ENCODE measurements around the gene NCAPG.

Gene NCAPG

DNA sequence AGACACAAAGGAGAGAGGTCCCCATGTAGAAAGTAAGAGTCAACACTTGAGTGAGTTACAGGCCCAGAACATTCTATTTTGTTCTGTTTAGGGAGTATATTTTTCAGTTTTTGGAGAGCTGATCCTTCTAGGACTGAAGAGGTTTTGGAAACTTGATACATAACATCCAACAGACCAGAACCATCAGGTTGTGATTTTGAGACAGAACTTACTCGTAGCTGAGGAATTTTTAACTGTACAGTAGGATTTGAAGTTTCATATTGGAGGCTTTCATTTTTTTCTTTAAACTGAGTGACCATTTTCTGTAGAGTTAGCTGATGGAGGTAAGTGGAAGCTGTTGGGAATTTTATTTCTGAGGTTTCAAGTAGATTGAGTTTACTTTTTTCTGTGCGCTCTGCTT lies 73.3 kb downstream of the NCAPG start:
- DNase-seq, result no peak

DNA sequence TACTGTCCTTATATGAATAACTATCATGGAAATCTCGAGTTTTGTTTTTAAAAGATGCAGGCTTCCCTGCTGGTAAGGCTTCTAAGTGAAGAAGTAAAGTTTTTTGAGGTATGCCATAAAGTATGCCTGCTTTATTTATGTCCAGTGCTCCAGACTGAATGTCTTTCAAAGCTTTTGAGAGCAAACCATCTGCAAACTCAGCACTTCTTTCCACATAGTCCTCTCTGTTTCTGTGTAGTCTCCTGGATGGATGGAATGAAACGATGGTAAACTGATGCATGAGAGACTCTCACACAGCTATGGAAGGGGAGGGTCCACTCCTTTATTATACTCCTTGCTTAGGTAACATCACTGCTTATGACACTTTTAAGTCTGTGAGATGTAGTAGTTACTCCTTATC lies 73.7 kb downstream of the NCAPG start:
- DNase-seq, result no peak

DNA sequence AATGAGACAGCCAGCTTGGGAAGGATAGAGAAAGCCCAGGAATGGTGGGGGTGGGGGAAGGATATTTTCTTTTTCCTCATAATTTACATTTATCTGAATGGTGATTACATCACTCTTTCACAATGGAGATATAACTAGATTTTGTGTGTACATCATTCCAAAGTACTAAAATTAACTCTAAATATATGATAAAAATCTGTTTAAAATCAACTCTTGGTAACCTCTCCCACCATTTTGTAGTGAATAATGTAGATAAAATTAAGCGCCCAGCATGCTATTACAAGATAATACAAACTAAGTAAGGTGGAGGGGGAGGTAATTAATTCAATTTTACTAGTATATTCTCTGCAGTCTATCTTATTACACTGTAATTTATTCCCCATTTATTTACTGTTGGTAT lies 78.9 kb downstream of the NCAPG start:
- DNase-seq, result no peak

DNA sequence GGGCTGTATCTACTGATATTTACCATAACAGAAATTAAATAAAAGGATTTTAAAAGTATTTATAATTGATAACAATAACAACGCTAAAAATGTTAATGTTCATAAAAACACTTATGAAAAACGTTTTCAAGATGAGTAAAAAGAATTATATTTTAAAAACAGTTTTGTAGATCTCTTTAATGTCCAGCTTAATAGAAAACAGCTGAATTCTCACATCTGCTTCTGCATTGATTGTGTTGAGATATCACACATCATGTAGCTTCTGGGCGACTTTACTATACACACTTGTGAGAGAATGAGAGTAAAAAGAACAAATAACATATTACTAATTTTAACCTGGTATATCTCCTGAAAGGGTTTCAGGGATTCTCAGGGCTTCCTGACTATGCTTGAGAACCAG lies 83.6 kb downstream of the NCAPG start:
- DNase-seq, result no peak
